HPDE6-E6E7 (cell line): ENCODE data around the gene KL.

Experiments used
- DNase-seq: peaks from one replicate; pipeline ENCODE4 v3.0.0; 2011; ENCODE audit warnings: missing footprints; ENCODE audit errors: extremely low spot score

Gene KL

GRCh38 chr13:33004511-33004910 is 11.7 kb upstream of the KL start:
- DNase-seq = no peak

DNA sequence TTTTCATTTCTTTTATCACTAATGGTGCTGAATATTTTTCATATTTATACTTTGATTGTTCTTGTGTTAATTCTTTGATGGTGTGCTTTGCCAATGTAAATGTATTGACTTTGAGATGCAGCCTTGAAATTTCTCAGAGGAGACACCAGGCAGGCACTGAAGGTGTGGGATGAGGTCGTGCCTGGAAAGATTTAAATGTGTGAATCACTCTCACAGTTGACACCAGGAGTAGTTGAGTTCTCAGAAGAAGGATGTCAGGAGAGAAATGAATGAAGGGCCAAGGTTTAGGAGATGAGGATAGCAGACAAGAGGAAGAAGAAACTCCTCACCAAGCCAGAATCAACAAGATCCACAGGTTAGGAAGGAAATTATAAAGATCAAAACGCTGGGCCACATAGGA is 10.1 kb upstream of the KL start:
- no peak for DNase-seq

- no peak for DNase-seq
Observed at GRCh38 chr13:33006638-33007037, 9.6 kb upstream of the KL start.

DNA sequence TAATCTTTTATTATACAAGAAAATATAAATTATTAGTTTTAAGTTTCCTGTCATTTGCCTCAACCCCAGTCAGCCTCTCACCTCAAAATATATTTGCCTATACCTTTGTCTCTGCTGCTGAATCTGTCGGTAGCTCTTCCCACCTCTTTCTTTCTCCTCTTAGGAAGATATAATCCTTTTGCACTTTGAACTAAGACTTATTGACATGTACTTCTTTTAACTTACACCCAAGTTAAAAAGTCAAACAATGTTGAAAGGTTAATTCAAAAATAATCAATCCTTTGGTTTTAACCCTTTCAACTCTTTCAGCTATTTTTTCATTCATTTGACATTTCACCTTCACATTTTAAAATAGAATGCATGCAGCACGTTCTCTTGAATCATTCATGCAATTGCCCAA is 9.0 kb upstream of the KL start:
- DNase-seq = no peak

- DNase-seq = no peak
Observed at GRCh38 chr13:33007950-33008349, 8.3 kb upstream of the KL start.

- no peak for DNase-seq
Observed at GRCh38 chr13:33008946-33009722, 7.1 kb upstream of the KL start.

- no peak for DNase-seq
Observed at GRCh38 chr13:33011828-33012470, 4.3 kb upstream of the KL start.

DNA sequence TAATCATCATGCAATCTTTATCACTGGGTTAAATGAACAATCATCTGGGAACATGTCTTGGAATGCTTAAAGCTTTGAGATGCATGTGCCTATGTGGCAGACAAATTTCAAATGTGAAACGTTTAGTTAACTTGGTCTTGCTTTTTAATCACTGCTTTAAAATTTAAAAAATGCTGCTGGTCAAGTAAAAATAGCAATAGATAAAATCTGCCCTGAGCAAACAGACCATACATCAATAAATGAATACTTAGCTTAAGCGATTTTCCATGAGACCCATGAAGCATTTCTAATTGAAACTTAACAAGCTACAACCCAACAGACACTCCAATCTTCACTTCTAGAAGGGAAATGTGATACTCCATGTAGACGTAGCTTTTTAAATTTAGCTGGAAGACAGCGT is 1.9 kb upstream of the KL start:
- DNase-seq = no peak

- DNase-seq = no peak
Observed at GRCh38 chr13:33015241-33015668, 968 bp upstream of the KL start.

- no peak for DNase-seq
Observed at GRCh38 chr13:33015791-33016323, 366 bp upstream of the KL start.

DNA sequence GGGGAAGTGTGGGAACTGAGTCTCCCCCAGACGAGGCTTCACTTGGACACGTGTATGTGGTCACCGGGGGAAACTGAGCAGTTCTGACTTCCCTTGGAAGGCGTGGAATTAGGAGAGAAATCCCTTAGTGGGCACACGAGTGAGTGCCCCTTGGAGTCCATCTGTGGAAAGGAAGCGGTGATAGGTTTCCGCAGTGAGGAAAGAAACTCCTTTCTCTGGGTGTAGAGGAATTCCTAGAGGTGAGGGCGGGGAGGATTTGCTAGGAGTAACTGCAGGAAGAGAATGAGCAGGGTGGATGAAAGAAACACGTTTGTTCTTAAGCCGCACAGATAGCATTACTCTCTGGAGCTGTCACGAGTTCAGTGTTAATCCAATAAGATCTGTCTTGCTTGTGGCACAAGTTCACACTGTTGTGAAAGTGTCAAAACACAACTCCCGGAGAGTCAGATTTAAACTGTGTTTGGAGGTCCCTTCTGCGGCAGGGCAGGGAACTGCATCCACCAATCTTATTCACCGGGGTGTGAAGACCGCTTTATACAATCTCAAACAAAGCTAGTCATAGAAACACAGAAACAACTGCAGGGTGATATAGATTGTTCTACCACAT is 1.2 kb downstream of the KL start:
- no peak for DNase-seq

DNA sequence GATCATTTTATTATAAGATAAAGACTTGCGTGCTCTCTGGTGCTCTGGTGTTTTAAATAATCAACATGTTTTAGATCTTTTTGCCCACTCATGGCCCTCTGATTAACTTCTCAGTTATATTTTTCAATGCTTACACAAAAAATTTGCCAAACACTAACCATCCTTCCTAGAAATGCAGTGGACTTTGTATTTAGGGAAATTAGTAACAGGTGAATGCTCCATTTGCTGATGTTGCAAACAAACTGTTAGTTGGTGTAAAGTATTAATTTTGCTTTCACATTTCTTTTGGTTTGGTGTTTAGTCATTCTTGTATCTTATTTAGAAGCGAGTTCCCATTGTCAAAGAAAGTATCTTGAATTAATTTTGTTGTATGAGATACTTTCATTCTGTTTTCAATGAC is 2.7 kb downstream of the KL start:
- DNase-seq = no peak

DNA sequence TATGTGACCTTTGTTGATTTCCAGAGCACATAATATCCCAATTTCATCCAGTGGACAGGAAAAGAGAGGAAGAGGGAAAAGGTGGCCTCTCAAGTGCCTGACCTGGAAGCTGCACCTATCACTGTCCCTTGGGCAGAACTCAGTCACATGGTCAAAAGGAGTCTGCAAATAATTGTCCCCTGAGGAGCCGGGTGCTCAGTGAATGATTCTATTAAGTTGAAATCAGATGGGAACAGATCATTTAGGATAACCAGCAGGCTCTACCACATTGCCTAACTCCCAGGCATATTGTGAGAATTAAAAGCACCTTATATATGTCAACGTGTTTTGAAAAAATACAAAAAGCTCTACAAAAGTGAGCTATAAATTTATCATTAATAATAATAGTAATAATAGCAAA is 6.8 kb downstream of the KL start:
- no peak for DNase-seq

- DNase-seq = no peak
Observed at GRCh38 chr13:33025220-33025744, 9.1 kb downstream of the KL start.

- no peak for DNase-seq
Observed at GRCh38 chr13:33026489-33027152, 10.4 kb downstream of the KL start.

GRCh38 chr13:33028620-33029019 is 12.4 kb downstream of the KL start:
- no peak for DNase-seq

DNA sequence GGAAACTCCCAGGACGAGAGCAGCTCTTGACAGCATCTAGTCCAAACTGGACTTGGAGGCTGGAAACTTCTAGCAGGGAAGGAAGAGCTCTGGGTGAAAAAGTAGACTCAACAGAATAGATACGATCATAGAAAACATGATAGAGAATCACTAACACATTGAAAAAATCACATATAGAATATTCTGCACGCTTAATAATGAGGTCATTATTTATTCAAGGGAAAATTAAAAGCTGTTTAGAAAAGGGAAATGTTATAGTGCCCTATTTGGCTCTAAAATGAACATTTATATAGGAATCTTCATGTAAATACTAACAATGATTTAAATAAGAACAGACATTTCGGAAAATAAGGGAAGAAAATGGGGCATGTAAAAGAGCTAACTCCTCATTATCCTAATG is 15.1 kb downstream of the KL start:
- DNase-seq = no peak

GRCh38 chr13:33032037-33032625 is 15.9 kb downstream of the KL start:
- no peak for DNase-seq

DNA sequence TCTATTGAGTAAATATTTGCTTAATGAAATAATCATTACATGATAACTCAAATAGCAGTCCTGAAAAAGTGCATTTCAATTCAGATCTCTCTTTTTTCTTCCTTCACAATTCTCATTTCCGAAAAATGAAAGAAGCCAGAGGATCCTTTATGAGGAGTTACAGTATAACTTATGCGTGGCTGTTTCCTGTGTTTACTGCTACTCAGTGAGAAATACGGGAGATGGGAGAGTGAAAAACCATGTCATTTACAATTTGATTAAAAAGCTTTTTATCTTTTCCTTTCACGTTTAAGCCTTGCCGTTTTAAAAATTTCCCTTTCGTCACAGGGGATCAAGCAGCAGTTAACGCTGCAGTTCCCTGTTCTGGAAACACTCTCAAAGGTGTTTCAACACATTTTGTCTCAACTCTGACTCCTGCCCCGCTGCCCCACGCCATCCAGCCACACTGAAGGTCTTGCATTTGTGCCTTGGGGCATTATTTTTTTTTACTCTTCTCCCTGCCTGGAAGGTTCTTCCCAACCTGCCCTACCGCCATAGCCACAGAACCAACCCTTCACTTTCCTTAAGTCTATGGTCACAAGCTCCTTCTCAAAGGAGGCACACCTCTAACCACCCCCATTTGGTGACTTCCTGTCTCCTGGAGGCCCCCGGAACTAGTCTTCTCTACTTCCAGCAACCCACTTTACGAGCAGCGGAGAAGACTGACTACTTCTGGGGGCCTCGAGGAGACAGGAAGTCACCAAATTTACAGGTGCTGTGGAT is 17.0 kb downstream of the KL start:
- DNase-seq = no peak

- DNase-seq = no peak
Observed at GRCh38 chr13:33033986-33034385, 17.8 kb downstream of the KL start.
